NCI-H510A (cell line): ENCODE results near the gene OTUD3.
"Not testable (repeated sequence)": the region's sequence is repeated elsewhere in the genome, so short reads cannot be mapped to it uniquely, and the experiment has no call there.

Experiments used
- DNase-seq: peaks from one replicate; lab custom pipeline; 2025; lab: John Stamatoyannopoulos, UW

OTUD3 gene

GRCh38 chr1:19869453-19869852, 12.7 kb upstream of the OTUD3 start:
- DNase-seq = not testable (repeated sequence)

- no peak for DNase-seq
These were observed 12.3 kb upstream of the OTUD3 start for GRCh38 chr1:19869929-19870328.

GRCh38 chr1:19872190-19872589, 10.0 kb upstream of the OTUD3 start:
- peak; percentile 60 for DNase-seq

- DNase-seq = no peak
These were observed 4.9 kb upstream of the OTUD3 start for GRCh38 chr1:19877181-19877750.

GRCh38 chr1:19877821-19878636, 4.2 kb upstream of the OTUD3 start:
- peak; percentile 37 for DNase-seq

- DNase-seq = no peak
These were observed 3.6 kb upstream of the OTUD3 start for GRCh38 chr1:19878637-19878985.

- DNase-seq = no peak
These were observed 3.0 kb upstream of the OTUD3 start for GRCh38 chr1:19879227-19879626.

- no peak for DNase-seq
These were observed 2.5 kb upstream of the OTUD3 start for GRCh38 chr1:19879661-19880060.

- DNase-seq = not testable (repeated sequence)
These were observed 1.4 kb upstream of the OTUD3 start for GRCh38 chr1:19880841-19881240.

GRCh38 chr1:19884312-19884711, 2.1 kb downstream of the OTUD3 start:
- no peak for DNase-seq

GRCh38 chr1:19885821-19886220, 3.6 kb downstream of the OTUD3 start:
- DNase-seq = no peak

- no peak for DNase-seq
These were observed 5.9 kb downstream of the OTUD3 start for GRCh38 chr1:19888112-19888511.

- no peak for DNase-seq
These were observed 7.5 kb downstream of the OTUD3 start for GRCh38 chr1:19889656-19890055.

- no peak for DNase-seq
These were observed 9.9 kb downstream of the OTUD3 start for GRCh38 chr1:19892129-19892528.

- no peak for DNase-seq
These were observed 10.5 kb downstream of the OTUD3 start for GRCh38 chr1:19892628-19893168.

GRCh38 chr1:19893687-19894086, 11.5 kb downstream of the OTUD3 start:
- no peak for DNase-seq

- DNase-seq = no peak
These were observed 12.0 kb downstream of the OTUD3 start for GRCh38 chr1:19894218-19894617.

GRCh38 chr1:19901653-19902052, 19.5 kb downstream of the OTUD3 start:
- no peak for DNase-seq

- no peak for DNase-seq
These were observed 21.4 kb downstream of the OTUD3 start for GRCh38 chr1:19903621-19904020.

GRCh38 chr1:19907456-19907855, 25.3 kb downstream of the OTUD3 start:
- DNase-seq = no peak

- DNase-seq = no peak
These were observed 27.2 kb downstream of the OTUD3 start for GRCh38 chr1:19909392-19909791.

GRCh38 chr1:19909971-19910370, 27.8 kb downstream of the OTUD3 start:
- DNase-seq = no peak

- DNase-seq = no peak
These were observed 28.5 kb downstream of the OTUD3 start for GRCh38 chr1:19910650-19911049.

GRCh38 chr1:19918057-19918456, 35.9 kb downstream of the OTUD3 start:
- DNase-seq = peak; percentile 87
